Right lobe of liver (tissue), 6 donors: ENCODE data around the gene ANKRD45. TPM values are rescaled to one million over a fixed set of nuclear protein-coding genes. Genes with fewer than 3 reads are reported as not detected.
"Not testable (repeated sequence)": the region's sequence is repeated elsewhere in the genome, so short reads cannot be mapped to it uniquely, and the experiment has no call there.

Experiments
- ATAC-seq, 4 donors: fragments of 200-7000 bp; cut with Tn5 transposase; one replicate each; pipeline ENCODE4 v1.9.1; 2020; ENCODE audit warnings: mild to moderate bottlenecking in 4 of 4, moderate library complexity in 4 of 4
- DNase-seq, 3 donors: peaks; one replicate each; pipeline ENCODE4 v3.0.0-alpha.2; 2020
- H3K27ac ChIP-seq, 3 donors: fragments of 200-600 bp; one replicate each; pipeline ENCODE4 v1.8.0; 2022
- H3K27me3 ChIP-seq, 2 donors: fragments of 200-600 bp; one replicate each; pipeline ENCODE4 v1.8.0; 2022
- H3K36me3 ChIP-seq, 4 donors: fragments of 200-600 bp; sonication (generic) in 1 of 4; one replicate each; pipeline versions ENCODE4 v1.5.1 to v1.8.0; 2017 to 2022; ENCODE audit warnings: control low read depth in 1 of 4
- H3K4me1 ChIP-seq, 4 donors: fragments of 200-600 bp; sonication (generic) in 1 of 4; one replicate each; pipeline versions ENCODE4 v1.5.1 to v1.8.0; 2017 to 2022; ENCODE audit warnings: control low read depth in 1 of 4
- H3K4me3 ChIP-seq, 3 donors: fragments of 200-600 bp; one replicate each; pipeline ENCODE4 v1.8.0; 2022
- H3K9me3 ChIP-seq, 4 donors: fragments of 200-600 bp; sonication (generic) in 1 of 4; one replicate each; pipeline versions ENCODE4 v1.5.1 to v1.8.0; 2017 to 2022; ENCODE audit warnings: control low read depth in 1 of 4
- POLR2A ChIP-seq: fragments of 450-650 bp; IDR thresholded peaks from one replicate; pipeline ENCODE4 v1.6.1; 2017; ENCODE audit warnings: antibody characterized with exemption, mild to moderate bottlenecking
- WGBS: methylation state at CpG from one replicate; pipeline ENCODE4 v1.1.6; 2018; ENCODE audit warnings: low coverage, low lambda C conversion rate; ENCODE audit not compliant: insufficient coverage; ENCODE audit errors: missing lambda C conversion rate; 5-methylcytosine and 5-hydroxymethylcytosine counted together
- intact Hi-C, 2 donors: fragments of 100-400 bp; cut with DNase I; formaldehyde crosslinking; loops; one replicate each; pipeline versions ENCODE4 v1.11.2 to v1.14.1; 2022
- total RNA-seq, 6 experiments: library from RNA; depleted of rRNA in 2 of 6; stranded (reverse); fragments of >200 nt in 2 of 6; fragmentation: NEBNext Ultra II Directional in 3 of 6; extraction: Animal tissue kit (Norgen Biotek cat#: 25700) in 3 of 6; gene quantifications; one replicate each; pipeline versions ENCODE4 v1.1.0 to v1.2.4, GENCODE V29; 2016 to 2023
- TF ChIP-seq, protein P1 (sequence below), 4 donors: fragments of 200-600 bp in 3 of 4; fragments of 450-650 bp in 1 of 4; IDR thresholded peaks; one replicate each; pipeline versions ENCODE4 v1.5.1 to v1.8.0; 2016 to 2022; ENCODE audit warnings: antibody characterized with exemption in 4 of 4, mild to moderate bottlenecking in 2 of 4
- donor health status: DM: no; HTN: yes; CAD: no.
- donor health status: DM: no; HTN: no; CAD: no.
- donor health status: DM: no; HTN: no; CAD: no.
- donor health status: DM: no; HTN: yes; CAD: no.
- donor health status: DM: no; HTN: yes; CAD: no.

Gene ANKRD45
- total RNA-seq, 6 experiments from 2014 or later = 0.15 TPM; not detected in 5

DNA sequence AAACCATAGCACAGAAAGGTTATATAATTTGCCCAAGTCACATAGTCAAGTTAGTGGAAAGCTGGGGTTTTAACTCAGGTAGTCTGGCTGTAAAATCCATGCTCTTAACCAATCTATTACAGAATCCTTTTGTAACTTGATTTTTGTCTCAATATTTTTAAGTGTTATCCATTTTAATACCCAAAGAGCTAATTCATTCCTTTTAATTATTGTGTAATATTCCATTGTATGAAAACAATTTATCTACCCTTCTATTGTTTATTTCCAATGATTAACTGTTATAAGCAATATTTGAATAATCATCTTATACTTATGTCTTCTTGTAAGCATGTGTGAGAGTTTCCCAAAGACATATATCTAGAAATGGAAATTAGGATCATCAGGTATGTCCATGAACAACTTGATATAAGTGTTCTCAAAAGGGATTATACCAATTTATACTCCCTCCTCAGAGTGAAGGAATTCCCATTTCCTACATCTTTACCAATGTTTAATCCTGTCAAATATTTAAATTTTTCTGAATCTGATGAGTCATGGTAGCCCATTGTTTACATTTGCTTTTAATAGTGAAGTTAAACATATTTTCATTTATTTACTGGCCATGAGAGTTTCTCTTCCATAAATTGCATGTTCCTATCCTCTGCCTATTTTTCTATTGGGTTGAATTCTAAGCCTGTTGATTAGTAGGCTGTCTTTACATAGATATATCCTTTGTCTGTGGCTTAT is 20.6 kb downstream of the ANKRD45 start:
- intact Hi-C loops = no loop called here
- Histone ChIP-seq H3K27ac (no peak overlapping the region), H3K27me3 (no peaks in the 10 kb centered on the region), H3K4me3 (no peak overlapping the region), H3K36me3 (no peaks in the 10 kb centered on the region), H3K9me3 (no peaks in the 10 kb centered on the region), H3K4me1 (no peaks in the 10 kb centered on the region)
- TF ChIP-seq POLR2A = no peak
- TF ChIP-seq, protein P1, sequence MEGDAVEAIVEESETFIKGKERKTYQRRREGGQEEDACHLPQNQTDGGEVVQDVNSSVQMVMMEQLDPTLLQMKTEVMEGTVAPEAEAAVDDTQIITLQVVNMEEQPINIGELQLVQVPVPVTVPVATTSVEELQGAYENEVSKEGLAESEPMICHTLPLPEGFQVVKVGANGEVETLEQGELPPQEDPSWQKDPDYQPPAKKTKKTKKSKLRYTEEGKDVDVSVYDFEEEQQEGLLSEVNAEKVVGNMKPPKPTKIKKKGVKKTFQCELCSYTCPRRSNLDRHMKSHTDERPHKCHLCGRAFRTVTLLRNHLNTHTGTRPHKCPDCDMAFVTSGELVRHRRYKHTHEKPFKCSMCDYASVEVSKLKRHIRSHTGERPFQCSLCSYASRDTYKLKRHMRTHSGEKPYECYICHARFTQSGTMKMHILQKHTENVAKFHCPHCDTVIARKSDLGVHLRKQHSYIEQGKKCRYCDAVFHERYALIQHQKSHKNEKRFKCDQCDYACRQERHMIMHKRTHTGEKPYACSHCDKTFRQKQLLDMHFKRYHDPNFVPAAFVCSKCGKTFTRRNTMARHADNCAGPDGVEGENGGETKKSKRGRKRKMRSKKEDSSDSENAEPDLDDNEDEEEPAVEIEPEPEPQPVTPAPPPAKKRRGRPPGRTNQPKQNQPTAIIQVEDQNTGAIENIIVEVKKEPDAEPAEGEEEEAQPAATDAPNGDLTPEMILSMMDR (IDR thresholded peaks at IDR 0.05) = no peak
- DNase-seq = no peak
- no peak for ATAC-seq

DNA sequence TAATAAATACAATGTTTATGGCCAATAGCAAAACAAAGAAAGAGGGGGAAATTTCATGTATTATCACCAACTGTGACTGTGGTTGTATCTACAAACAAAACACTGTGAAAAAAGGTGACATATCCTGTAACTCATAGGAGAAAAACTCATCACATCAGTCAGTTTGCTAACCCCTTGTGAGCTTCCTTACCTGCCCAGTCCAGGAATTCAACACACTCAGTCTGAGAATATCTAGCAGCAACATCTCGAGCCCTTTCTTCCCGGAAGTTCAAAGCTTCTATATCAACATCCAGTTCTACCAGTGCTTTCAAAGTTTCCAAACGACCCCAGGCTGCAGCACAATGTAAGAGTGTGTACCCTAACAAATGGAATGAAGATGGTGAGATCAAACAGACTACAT is 23.0 kb downstream of the ANKRD45 start:
- no peak for TF ChIP-seq POLR2A
- TF ChIP-seq, protein P1 (IDR thresholded peaks at IDR 0.05) = no peak
- intact Hi-C loops = no loop called here
- 36% methylated on average over 3 of the region's 3 CpGs for WGBS
- Histone ChIP-seq H3K9me3 (no peaks in the 10 kb centered on the region), H3K27ac (no peak overlapping the region), H3K27me3 (no peaks in the 10 kb centered on the region), H3K4me1 (no peaks in the 10 kb centered on the region), H3K4me3 (no peak overlapping the region), H3K36me3 (no peaks in the 10 kb centered on the region)
- no peak for DNase-seq
- no peak for ATAC-seq

DNA sequence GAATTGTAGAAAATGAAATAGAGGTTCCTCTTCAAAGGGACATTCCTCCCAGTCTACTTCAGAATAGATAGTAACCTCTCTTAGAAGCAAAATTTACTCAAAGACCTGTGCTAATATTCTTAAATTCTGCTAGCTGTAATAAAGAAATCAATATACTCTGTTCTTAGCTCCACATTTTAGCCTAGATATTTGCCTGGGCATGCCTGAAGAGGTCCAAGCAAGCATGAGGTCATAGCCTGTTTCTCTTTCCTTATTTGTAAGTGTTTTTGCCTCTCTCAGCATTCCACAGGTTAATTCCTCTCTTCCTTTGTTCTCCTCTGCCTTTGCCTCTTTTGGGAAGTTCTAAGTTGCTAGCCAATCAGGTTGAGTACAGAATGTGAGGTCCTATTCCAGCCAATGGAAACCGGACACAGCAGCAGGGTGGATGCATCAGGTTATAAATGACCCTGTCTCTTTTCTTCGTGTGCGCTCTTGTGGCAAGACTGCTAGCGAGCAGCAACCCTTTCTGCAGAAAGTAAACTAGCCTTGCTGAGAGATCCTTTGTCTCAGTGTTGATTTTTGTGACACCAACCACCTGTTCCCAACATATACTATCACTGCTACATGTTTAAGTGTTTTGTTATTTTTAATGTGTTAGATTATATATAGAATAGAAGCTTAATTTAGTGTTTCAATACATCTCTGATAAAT is 27.1 kb downstream of the ANKRD45 start:
- H3K27me3 ChIP-seq, H3K4me1 ChIP-seq, intact Hi-C loops, H3K9me3 ChIP-seq, ATAC-seq, H3K27ac ChIP-seq, DNase-seq, H3K36me3 ChIP-seq, H3K4me3 ChIP-seq: not testable (repeated sequence)
- WGBS = 90% methylated on average over 4 of the region's 4 CpGs

DNA sequence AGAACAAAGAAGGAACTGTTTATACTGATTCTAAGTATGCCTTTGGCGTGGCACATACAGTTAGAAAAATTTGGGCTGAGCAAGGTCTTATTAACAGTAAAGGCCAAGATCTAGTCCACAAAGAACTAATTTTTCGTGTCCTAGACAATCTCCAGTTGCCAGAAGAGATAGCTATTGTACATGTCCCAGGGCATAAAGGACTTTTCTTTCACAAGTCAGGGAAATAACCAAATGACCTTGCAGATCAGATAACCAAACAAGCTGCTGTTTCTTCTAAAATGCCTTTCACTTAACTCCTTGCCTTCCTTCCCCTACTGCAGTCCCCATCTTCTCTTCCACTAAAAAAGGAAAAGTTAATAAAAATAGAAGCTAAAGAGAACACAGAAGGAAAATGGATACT is 30.5 kb downstream of the ANKRD45 start:
- Histone ChIP-seq H3K4me3 (no peak overlapping the region), H3K27me3 (no peaks in the 10 kb centered on the region), H3K27ac (no peak overlapping the region), H3K4me1 (no peaks in the 10 kb centered on the region), H3K36me3 (no peaks in the 10 kb centered on the region), H3K9me3 (no peaks in the 10 kb centered on the region)
- TF ChIP-seq POLR2A = no peak
- TF ChIP-seq, protein P1 (IDR thresholded peaks at IDR 0.05) = no peak
- ATAC-seq = no peak
- 34% methylated on average over 2 of the region's 2 CpGs for WGBS
- DNase-seq = no peak
- intact Hi-C loops = no loop called here
